HepG2 (cell line): ENCODE results near the gene PLD2. TPM values are rescaled to one million over a fixed set of nuclear protein-coding genes. Genes with fewer than 3 reads are reported as not detected.
A peak's percentile ranks its signal among the peaks of the same experiment; 100 is the strongest.

Experiments used
- CCAR2 ChIP-seq: fragments of 200-400 bp; formaldehyde crosslinking; optimal IDR thresholded peaks from 2 replicates; pipeline ENCODE3; 2018; ENCODE audit warnings: low read depth, mild to moderate bottlenecking, low read length, moderate library complexity
- CREB1 ChIP-seq, 2 experiments: fragments of 450-650 bp in 1 of 2; IDR thresholded peaks; 2 replicates each; pipeline ENCODE4 v1.6.1; 2016 to 2017; ENCODE audit warnings: control low read depth in 1 of 2, mild to moderate bottlenecking in 1 of 2, missing compliant biosample characterization in 1 of 2, missing genetic modification characterization in 1 of 2
- HNF4G ChIP-seq, 2 experiments: sonication (generic) in 1 of 2; formaldehyde crosslinking in 1 of 2; IDR thresholded peaks; 2 replicates each; pipeline versions ENCODE4 v1.4.0 to v1.6.1; 2011 to 2020; ENCODE audit warnings: borderline replicate concordance in 2 of 2, low read depth in 2 of 2, mild to moderate bottlenecking in 2 of 2, low read length in 1 of 2, missing genetic modification reagents in 1 of 2, moderate library complexity in 1 of 2
- ISL2 ChIP-seq: sonication (generic); formaldehyde crosslinking; IDR thresholded peaks from 2 replicates; pipeline ENCODE4 v1.5.0; 2020; ENCODE audit warnings: missing genetic modification reagents
- KAT2B ChIP-seq: fragments of 150-350 bp; IDR thresholded peaks from 2 replicates; pipeline ENCODE4 v1.6.1; 2014; ENCODE audit warnings: low read depth, low read length, borderline replicate concordance
- KLF9 ChIP-seq: IDR thresholded peaks from 2 replicates; pipeline ENCODE4 v1.6.1; 2016; ENCODE audit warnings: low read depth
- PAF1 ChIP-seq: IDR thresholded peaks from 2 replicates; pipeline ENCODE4 v1.6.1; 2016; ENCODE audit warnings: missing genetic modification reagents, missing compliant biosample characterization
- PRPF4 ChIP-seq: fragments of 200-400 bp; formaldehyde crosslinking; IDR thresholded peaks from 2 replicates; pipeline ENCODE4 v1.6.1; 2016; ENCODE audit warnings: low read length, low read depth; ENCODE audit not compliant: poor library complexity, severe bottlenecking
- RBFOX2 ChIP-seq: fragments of 200-400 bp; formaldehyde crosslinking; IDR thresholded peaks from 2 replicates; pipeline ENCODE4 v1.6.1; 2017; ENCODE audit warnings: low read depth, mild to moderate bottlenecking, low read length
- REPIN1 ChIP-seq: sonication (generic); formaldehyde crosslinking; IDR thresholded peaks from 2 replicates; pipeline ENCODE4 v1.8.0; 2022; ENCODE audit warnings: missing genetic modification reagents, low read depth, mild to moderate bottlenecking, borderline replicate concordance
- SMYD3 ChIP-seq: sonication (generic); formaldehyde crosslinking; IDR thresholded peaks from 2 replicates; pipeline ENCODE4 v1.8.1; 2023; ENCODE audit warnings: mild to moderate bottlenecking, missing genetic modification reagents
- SOX5 ChIP-seq: IDR thresholded peaks from 2 replicates; pipeline ENCODE4 v1.6.1; 2016; ENCODE audit warnings: borderline replicate concordance
- ZC3H13 ChIP-seq: sonication (generic); formaldehyde crosslinking; IDR thresholded peaks from 2 replicates; pipeline ENCODE4 v1.8.1; 2023; ENCODE audit warnings: mild to moderate bottlenecking, missing genetic modification reagents, moderate library complexity
- ZNF232 ChIP-seq: sonication (generic); formaldehyde crosslinking; IDR thresholded peaks from 2 replicates; pipeline ENCODE4 v1.4.0; 2020; ENCODE audit warnings: missing genetic modification reagents, borderline replicate concordance
- ZNF431 ChIP-seq: sonication (generic); formaldehyde crosslinking; IDR thresholded peaks from 2 replicates; pipeline ENCODE4 v1.9.0; 2022; ENCODE audit warnings: missing genetic modification reagents, low read depth, mild to moderate bottlenecking, borderline replicate concordance
- ZNF749 ChIP-seq: sonication (generic); formaldehyde crosslinking; IDR thresholded peaks from 2 replicates; pipeline ENCODE4 v1.8.0; 2022; ENCODE audit warnings: mild to moderate bottlenecking, missing genetic modification reagents, moderate library complexity, borderline replicate concordance
- ZNF777 ChIP-seq: sonication (generic); formaldehyde crosslinking; IDR thresholded peaks from 2 replicates; pipeline ENCODE4 v1.4.0; 2020; ENCODE audit warnings: missing genetic modification reagents
- ZSCAN20 ChIP-seq: sonication (generic); formaldehyde crosslinking; IDR thresholded peaks from 2 replicates; pipeline ENCODE4 v1.4.0; 2020; ENCODE audit warnings: missing genetic modification reagents, mild to moderate bottlenecking, borderline replicate concordance
- ZSCAN22 ChIP-seq: sonication (generic); formaldehyde crosslinking; IDR thresholded peaks from 2 replicates; pipeline ENCODE4 v1.4.0; 2020; ENCODE audit warnings: mild to moderate bottlenecking, missing genetic modification reagents
- polyA plus RNA-seq, 8 experiments: library from polyadenylated mRNA; depleted of rRNA in 3 of 8; stranded (reverse) in 7 of 8; unstranded in 1 of 8; fragments of >200 nt; fragmentation: Illumina TruSeq in 4 of 8; extraction: Trizol in 4 of 8; gene quantifications; 2 replicates each; pipeline versions ENCODE4 v1.2.1 to v1.2.3, GENCODE V29; 2011 to 2016; ENCODE audit warnings: low read depth in 4 of 8, missing spikeins in 1 of 8, mixed read lengths in 1 of 8; ENCODE audit not compliant: insufficient read depth in 1 of 8
- total RNA-seq, 5 experiments: library from RNA; depleted of rRNA; stranded (reverse); fragments of >200 nt; fragmentation: Illumina TruSeq; extraction: Trizol; gene quantifications; 2 replicates each; pipeline ENCODE4 v1.2.3, GENCODE V29; 2016; ENCODE audit warnings: low read depth in 1 of 5
- TF ChIP-seq, protein P1 (sequence below): sonication (generic); formaldehyde crosslinking; conservative IDR thresholded peaks from 2 replicates; pipeline ENCODE4 v1.4.0; 2020; ENCODE audit warnings: missing genetic modification reagents
- TF ChIP-seq, protein P2 (sequence below): sonication (generic); formaldehyde crosslinking; IDR thresholded peaks from 2 replicates; pipeline ENCODE4 v1.4.0; 2020; ENCODE audit warnings: missing genetic modification reagents
- TF ChIP-seq, protein P3 (sequence below): sonication (generic); formaldehyde crosslinking; IDR thresholded peaks from 2 replicates; pipeline ENCODE4 v1.8.1; 2023; ENCODE audit warnings: mild to moderate bottlenecking, missing genetic modification reagents, borderline replicate concordance
- TF ChIP-seq, protein P4 (sequence below): sonication (generic); formaldehyde crosslinking; IDR thresholded peaks from 2 replicates; pipeline ENCODE4 v1.4.0; 2020; ENCODE audit warnings: missing genetic modification reagents

Gene PLD2
- total and polyA plus RNA-seq, 2 of the 13 experiments (the other 11 are each of a cell fraction or from before 2014, with no cell fraction given), result 13.4 to 29.7 TPM

DNA sequence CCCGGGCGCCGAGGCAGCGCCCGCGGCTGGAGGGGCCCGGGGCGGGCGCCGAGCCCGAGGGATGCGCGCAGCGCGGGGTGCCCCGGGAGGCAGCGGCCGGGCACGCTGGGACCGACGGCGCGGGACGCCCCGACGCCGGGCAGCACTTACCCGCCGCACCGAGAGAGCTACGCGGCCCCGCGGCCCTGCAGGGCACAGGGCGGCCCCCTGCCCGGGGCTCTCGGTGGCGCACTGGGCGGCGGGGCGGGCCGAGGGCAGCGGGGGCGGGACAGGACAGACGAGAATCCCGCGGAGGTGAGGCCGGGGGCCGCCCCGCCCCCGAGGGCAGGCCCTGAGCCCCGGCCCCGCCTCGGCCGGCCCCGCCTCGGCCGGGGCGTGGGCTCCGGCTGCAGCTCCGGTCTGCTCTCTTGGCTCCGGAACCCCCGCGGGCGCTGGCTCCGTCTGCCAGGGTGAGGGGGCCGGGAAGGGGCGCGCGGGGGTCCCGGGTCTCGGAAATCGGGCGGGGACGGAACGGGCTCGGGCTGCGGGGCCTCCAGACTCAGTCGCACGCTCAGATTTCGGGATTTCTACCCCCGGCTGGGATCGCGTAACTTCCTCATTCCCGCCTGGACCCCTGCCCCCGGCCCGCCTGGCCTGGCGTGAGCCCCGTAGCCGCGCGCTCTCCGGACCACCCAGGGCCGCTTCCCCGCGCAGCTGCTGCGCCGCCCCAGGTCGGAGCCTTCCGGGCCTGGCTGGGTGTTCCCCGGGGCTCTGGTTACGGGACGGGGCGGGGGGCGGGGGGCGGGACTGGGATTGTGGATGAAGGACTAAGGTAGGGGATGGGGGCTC, at the start of gene PLD2 (continued):
- TF ChIP-seq ZNF232, result no peak
- TF ChIP-seq PRPF4, result no peak
- no peak for TF ChIP-seq ZSCAN20 (CRISPR knock-in tag)
- TF ChIP-seq, protein P1, sequence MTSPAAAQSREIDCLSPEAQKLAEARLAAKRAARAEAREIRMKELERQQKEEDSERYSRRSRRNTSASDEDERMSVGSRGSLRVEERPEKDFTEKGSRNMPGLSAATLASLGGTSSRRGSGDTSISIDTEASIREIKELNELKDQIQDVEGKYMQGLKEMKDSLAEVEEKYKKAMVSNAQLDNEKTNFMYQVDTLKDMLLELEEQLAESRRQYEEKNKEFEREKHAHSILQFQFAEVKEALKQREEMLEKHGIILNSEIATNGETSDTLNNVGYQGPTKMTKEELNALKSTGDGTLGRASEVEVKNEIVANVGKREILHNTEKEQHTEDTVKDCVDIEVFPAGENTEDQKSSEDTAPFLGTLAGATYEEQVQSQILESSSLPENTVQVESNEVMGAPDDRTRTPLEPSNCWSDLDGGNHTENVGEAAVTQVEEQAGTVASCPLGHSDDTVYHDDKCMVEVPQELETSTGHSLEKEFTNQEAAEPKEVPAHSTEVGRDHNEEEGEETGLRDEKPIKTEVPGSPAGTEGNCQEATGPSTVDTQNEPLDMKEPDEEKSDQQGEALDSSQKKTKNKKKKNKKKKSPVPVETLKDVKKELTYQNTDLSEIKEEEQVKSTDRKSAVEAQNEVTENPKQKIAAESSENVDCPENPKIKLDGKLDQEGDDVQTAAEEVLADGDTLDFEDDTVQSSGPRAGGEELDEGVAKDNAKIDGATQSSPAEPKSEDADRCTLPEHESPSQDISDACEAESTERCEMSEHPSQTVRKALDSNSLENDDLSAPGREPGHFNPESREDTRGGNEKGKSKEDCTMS (CRISPR knock-in tag), result no peak
- no peak for TF ChIP-seq SOX5
- TF ChIP-seq CCAR2, result no peak
- TF ChIP-seq ZNF749 (CRISPR knock-in tag), result no peak
- no peak for TF ChIP-seq CREB1 (IDR thresholded peaks at IDR 0.05)
- no peak for TF ChIP-seq CREB1 (CRISPR knock-in tag; IDR thresholded peaks at IDR 0.05)
- no peak for TF ChIP-seq ZC3H13 (CRISPR knock-in tag)
- peak; percentile 11; the same call in 1 of the 2 replicates for TF ChIP-seq ISL2 (CRISPR knock-in tag)
- no peak for TF ChIP-seq REPIN1 (CRISPR knock-in tag)
- TF ChIP-seq, protein P2, sequence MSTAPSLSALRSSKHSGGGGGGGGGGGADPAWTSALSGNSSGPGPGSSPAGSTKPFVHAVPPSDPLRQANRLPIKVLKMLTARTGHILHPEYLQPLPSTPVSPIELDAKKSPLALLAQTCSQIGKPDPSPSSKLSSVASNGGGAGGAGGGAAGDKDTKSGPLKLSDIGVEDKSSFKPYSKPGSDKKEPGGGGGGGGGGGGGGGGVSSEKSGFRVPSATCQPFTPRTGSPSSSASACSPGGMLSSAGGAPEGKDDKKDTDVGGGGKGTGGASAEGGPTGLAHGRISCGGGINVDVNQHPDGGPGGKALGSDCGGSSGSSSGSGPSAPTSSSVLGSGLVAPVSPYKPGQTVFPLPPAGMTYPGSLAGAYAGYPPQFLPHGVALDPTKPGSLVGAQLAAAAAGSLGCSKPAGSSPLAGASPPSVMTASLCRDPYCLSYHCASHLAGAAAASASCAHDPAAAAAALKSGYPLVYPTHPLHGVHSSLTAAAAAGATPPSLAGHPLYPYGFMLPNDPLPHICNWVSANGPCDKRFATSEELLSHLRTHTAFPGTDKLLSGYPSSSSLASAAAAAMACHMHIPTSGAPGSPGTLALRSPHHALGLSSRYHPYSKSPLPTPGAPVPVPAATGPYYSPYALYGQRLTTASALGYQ (CRISPR knock-in tag), result no peak
- no peak for TF ChIP-seq ZSCAN22 (CRISPR knock-in tag)
- TF ChIP-seq KAT2B, result no peak
- TF ChIP-seq PAF1 (CRISPR knock-in tag), result no peak
- TF ChIP-seq, protein P3, sequence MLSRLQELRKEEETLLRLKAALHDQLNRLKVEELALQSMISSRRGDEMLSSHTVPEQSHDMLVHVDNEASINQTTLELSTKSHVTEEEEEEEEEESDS (CRISPR knock-in tag), result no peak
- TF ChIP-seq SMYD3 (CRISPR knock-in tag), result no peak
- 0 out of 2 replicates have a peak, but pooled peaks have one; percentile 35 for TF ChIP-seq ZNF431 (CRISPR knock-in tag)
- TF ChIP-seq, protein P4, sequence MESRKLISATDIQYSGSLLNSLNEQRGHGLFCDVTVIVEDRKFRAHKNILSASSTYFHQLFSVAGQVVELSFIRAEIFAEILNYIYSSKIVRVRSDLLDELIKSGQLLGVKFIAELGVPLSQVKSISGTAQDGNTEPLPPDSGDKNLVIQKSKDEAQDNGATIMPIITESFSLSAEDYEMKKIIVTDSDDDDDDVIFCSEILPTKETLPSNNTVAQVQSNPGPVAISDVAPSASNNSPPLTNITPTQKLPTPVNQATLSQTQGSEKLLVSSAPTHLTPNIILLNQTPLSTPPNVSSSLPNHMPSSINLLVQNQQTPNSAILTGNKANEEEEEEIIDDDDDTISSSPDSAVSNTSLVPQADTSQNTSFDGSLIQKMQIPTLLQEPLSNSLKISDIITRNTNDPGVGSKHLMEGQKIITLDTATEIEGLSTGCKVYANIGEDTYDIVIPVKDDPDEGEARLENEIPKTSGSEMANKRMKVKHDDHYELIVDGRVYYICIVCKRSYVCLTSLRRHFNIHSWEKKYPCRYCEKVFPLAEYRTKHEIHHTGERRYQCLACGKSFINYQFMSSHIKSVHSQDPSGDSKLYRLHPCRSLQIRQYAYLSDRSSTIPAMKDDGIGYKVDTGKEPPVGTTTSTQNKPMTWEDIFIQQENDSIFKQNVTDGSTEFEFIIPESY, result no peak
- TF ChIP-seq ZNF777 (CRISPR knock-in tag), result peak; percentile 89
- peak; percentile 5; the same call in 1 of the 2 replicates for TF ChIP-seq HNF4G (IDR thresholded peaks at IDR 0.05; ENCODE audit: borderline replicate concordance, low read depth, low read length)
- no peak for TF ChIP-seq HNF4G (CRISPR knock-in tag; IDR thresholded peaks at IDR 0.05; ENCODE audit: borderline replicate concordance, low read depth)
- peak; percentile 69 for TF ChIP-seq RBFOX2
- no peak for TF ChIP-seq KLF9
